Breast epithelium (tissue), 4 donors: ENCODE measurements around the gene MVB12B. TPM values are rescaled to one million over a fixed set of nuclear protein-coding genes. Genes with fewer than 3 reads are reported as not detected.

Source experiments
- DNase-seq, 2 donors: peaks; one replicate each; pipeline ENCODE4 v3.0.0-alpha.2; 2019; ENCODE audit warnings: low spot score in 2 of 2
- H3K27ac ChIP-seq, 2 donors: fragments of 200-600 bp; sonication (generic) in 1 of 2; one replicate each; pipeline ENCODE4 v1.5.1; 2016 to 2019; ENCODE audit warnings: mild to moderate bottlenecking in 1 of 2
- H3K27me3 ChIP-seq, 2 donors: fragments of 200-600 bp; sonication (generic) in 1 of 2; one replicate each; pipeline versions ENCODE4 v1.5.1 to v1.6.0; 2017 to 2019; ENCODE audit warnings: control low read depth in 1 of 2, mild to moderate bottlenecking in 1 of 2
- H3K36me3 ChIP-seq: fragments of 200-600 bp; one replicate; pipeline ENCODE4 v1.5.1; 2019
- H3K4me1 ChIP-seq, 2 donors: fragments of 200-600 bp; sonication (generic); one replicate each; pipeline ENCODE4 v1.5.1; 2016 to 2019; ENCODE audit warnings: control low read depth in 1 of 2
- H3K4me3 ChIP-seq, 3 donors: fragments of 200-600 bp; sonication (generic); 1 replicate in 2 of 3; 2 replicates in 1 of 3; pipeline ENCODE4 v1.5.1; 2016 to 2019; ENCODE audit warnings: mild to moderate bottlenecking in 3 of 3, moderate library complexity in 2 of 3
- H3K9me3 ChIP-seq, 2 donors: fragments of 200-600 bp; sonication (generic) in 1 of 2; one replicate each; pipeline ENCODE4 v1.5.1; 2016 to 2019; ENCODE audit warnings: control low read depth in 1 of 2
- POLR2A ChIP-seq: fragments of 450-650 bp; IDR thresholded peaks from one replicate; pipeline ENCODE4 v1.6.1; 2016; ENCODE audit warnings: antibody characterized with exemption, mild to moderate bottlenecking, moderate library complexity
- POLR2AphosphoS5 ChIP-seq, 3 donors: sonication (generic); formaldehyde crosslinking; IDR thresholded peaks; one replicate each; pipeline ENCODE4 v1.6.1; 2017; ENCODE audit warnings: antibody characterized with exemption in 3 of 3
- intact Hi-C: fragments of 100-400 bp; cut with DNase I; formaldehyde crosslinking; loops from one replicate; pipeline ENCODE4 v1.15.1; 2023; ENCODE audit warnings: low total_unique reads
- total RNA-seq, 3 donors: library from RNA; depleted of rRNA; stranded (reverse); fragments of >200 nt; gene quantifications; one replicate each; pipeline ENCODE4 v1.1.0, GENCODE V29; 2016
- TF ChIP-seq, protein P1 (sequence below), 3 donors: fragments of 450-650 bp; IDR thresholded peaks; one replicate each; pipeline ENCODE4 v1.5.1; 2016 to 2017; ENCODE audit warnings: antibody characterized with exemption in 3 of 3, mild to moderate bottlenecking in 3 of 3, moderate library complexity in 3 of 3

Gene MVB12B
- total RNA-seq, 3 donors from 2014 or later: 8.2 to 12.6 (median 9.9) TPM

DNA sequence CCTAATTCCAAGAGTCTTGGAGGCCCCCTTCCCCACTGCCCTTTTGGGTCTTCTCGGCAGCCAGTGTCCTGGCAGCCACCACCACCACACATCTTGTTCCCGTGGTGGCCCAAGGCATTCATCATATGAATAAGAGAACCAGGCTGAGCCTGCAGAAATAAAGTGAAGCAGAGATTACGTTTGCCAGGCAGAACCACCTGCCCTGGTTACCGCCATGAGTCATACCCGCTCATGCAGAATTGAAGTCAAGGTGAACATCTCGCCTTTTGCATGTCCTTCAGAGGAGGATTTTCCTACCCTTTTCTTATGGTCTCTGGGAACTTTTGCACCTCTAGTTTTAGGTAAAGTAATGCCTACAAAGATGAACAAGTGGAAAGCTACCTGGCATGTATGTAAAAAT lies 167.6 kb downstream of the MVB12B start:
- Histone ChIP-seq H3K27ac (no peak overlapping the region), H3K27me3 (no peaks in the 10 kb centered on the region), H3K9me3 (no peaks in the 10 kb centered on the region), H3K36me3 (no peaks in the 10 kb centered on the region), H3K4me1 (no peaks in the 10 kb centered on the region), H3K4me3 (no peak overlapping the region)
- TF ChIP-seq POLR2AphosphoS5 (IDR thresholded peaks at IDR 0.05): no peak
- TF ChIP-seq, protein P1, sequence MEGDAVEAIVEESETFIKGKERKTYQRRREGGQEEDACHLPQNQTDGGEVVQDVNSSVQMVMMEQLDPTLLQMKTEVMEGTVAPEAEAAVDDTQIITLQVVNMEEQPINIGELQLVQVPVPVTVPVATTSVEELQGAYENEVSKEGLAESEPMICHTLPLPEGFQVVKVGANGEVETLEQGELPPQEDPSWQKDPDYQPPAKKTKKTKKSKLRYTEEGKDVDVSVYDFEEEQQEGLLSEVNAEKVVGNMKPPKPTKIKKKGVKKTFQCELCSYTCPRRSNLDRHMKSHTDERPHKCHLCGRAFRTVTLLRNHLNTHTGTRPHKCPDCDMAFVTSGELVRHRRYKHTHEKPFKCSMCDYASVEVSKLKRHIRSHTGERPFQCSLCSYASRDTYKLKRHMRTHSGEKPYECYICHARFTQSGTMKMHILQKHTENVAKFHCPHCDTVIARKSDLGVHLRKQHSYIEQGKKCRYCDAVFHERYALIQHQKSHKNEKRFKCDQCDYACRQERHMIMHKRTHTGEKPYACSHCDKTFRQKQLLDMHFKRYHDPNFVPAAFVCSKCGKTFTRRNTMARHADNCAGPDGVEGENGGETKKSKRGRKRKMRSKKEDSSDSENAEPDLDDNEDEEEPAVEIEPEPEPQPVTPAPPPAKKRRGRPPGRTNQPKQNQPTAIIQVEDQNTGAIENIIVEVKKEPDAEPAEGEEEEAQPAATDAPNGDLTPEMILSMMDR (IDR thresholded peaks at IDR 0.05): no peak
- no peak for TF ChIP-seq POLR2A
- intact Hi-C loops: no loop called here
- DNase-seq: no peak

DNA sequence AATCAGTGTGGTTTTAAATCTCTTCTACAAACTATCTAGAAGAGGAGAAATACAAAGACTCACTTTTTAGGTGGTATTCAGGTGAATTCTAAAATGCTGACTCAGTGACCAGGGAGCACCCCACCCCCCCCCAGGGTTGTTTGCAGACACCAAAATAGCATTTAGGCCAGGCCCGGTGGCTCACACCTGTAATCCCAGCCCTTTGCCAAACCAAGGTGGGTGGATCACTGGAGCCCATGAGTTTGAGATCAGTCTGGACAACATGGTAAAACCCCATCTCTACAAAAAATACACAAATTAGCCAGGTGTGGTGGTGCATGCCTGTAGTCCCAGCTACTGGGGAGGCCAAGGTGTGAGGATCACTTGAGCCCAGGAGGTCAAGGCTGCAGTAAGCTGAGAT lies 168.1 kb downstream of the MVB12B start:
- Histone ChIP-seq H3K27me3 (no peaks in the 10 kb centered on the region), H3K4me1 (no peaks in the 10 kb centered on the region), H3K9me3 (no peaks in the 10 kb centered on the region), H3K36me3 (no peaks in the 10 kb centered on the region), H3K4me3 (no peak overlapping the region), H3K27ac (no peak overlapping the region)
- intact Hi-C loops: loop anchor here (5.0 kb wide), 1 partner anchor 572 kb away; no protein-coding TSS in a partner anchor
- DNase-seq: no peak
- no peak for TF ChIP-seq POLR2AphosphoS5 (IDR thresholded peaks at IDR 0.05)
- no peak for TF ChIP-seq POLR2A
- TF ChIP-seq, protein P1 (IDR thresholded peaks at IDR 0.05): no peak

DNA sequence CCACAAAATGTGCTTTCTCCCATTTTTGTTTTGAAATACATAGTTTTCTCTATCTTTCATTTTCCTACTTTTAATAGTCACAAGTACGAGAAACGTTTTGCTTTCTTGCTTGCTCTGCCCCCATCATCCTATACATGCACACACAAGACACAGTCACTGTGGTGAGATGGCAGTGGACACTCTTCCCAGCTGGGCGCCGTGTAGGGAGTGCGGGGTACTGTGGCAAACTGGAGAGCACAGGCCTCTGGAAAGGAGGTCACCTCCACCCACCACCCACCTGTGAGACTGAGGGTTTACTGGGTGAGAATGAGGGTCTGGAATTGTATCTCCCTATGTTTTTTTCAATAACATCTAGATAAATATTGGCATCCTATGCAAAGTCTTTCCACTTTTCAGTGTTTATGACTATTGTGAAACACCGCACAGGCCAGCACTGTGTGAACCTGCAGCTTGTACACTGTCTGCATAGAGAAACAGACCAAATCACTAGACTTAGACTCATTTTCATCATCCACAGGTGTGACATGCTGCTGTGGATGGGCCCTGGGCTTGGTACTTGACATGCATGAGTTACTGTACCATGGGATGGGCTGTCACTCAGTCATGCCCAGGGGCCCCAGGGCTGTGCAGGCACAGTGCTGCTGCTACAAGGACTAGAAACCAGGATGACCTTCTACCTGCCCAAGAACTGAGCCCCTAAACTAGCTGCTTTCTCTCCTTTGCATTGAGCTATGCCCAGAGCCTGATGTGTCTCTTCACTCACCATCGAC lies 169.0 kb downstream of the MVB12B start:
- intact Hi-C loops: loop anchor here (5.0 kb wide), 1 partner anchor 573 kb away; no protein-coding TSS in a partner anchor
- no peak for TF ChIP-seq POLR2A
- TF ChIP-seq POLR2AphosphoS5 (IDR thresholded peaks at IDR 0.05): no peak
- TF ChIP-seq, protein P1 (IDR thresholded peaks at IDR 0.05): no peak
- Histone ChIP-seq H3K4me1 (peaks cover 0 to 3% of the 10 kb centered on the region in 2 donors), H3K27me3 (no peaks in the 10 kb centered on the region), H3K4me3 (no peak overlapping the region), H3K9me3 (no peaks in the 10 kb centered on the region), H3K27ac (no peak overlapping the region), H3K36me3 (no peaks in the 10 kb centered on the region)
- no peak for DNase-seq

DNA sequence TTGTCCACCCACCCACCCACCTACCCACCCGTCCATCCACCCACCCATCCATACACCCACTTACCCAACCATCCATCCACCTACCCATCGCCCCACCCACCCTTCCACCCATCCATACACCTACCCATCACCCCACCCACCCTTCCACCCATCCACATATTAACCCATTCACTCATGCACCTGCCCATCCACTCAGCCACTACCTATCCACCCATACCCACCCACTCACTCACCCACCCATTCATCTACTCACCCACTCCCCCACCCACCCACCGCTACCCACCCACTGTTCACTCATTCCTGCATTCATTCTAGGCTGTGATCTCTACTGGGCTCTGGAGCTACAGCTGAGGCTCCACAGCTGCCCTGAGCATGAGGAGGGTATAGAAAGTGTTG lies 169.6 kb downstream of the MVB12B start:
- TF ChIP-seq POLR2AphosphoS5 (IDR thresholded peaks at IDR 0.05): no peak
- no peak for TF ChIP-seq POLR2A
- TF ChIP-seq, protein P1 (IDR thresholded peaks at IDR 0.05): no peak
- H3K4me1 ChIP-seq: peaks cover 0 to 9% of the 10 kb centered on the region in 2 donors
- no peak for DNase-seq
- intact Hi-C loops: loop anchor here (5.0 kb wide), 1 partner anchor 574 kb away; no protein-coding TSS in a partner anchor
- H3K27me3 ChIP-seq: no peaks in the 10 kb centered on the region
- no peak overlapping the region for H3K4me3 ChIP-seq
- no peaks in the 10 kb centered on the region for H3K36me3 ChIP-seq
- no peak overlapping the region for H3K27ac ChIP-seq
- no peaks in the 10 kb centered on the region for H3K9me3 ChIP-seq
